DND-41 (cell line): ENCODE results near the gene MCTP2.

ENCODE experiments used
- EZH2 ChIP-seq: IDR thresholded peaks from 3 replicates; pipeline ENCODE4 v1.6.1; 2012; ENCODE audit warnings: borderline replicate concordance, low read depth, mild to moderate bottlenecking, moderate library complexity, low read length, inconsistent platforms; ENCODE audit not compliant: severe bottlenecking
- TF ChIP-seq, protein P1 (sequence below): IDR thresholded peaks from 2 replicates; pipeline ENCODE4 v1.5.1; 2012; ENCODE audit warnings: borderline replicate concordance, low read length, moderate library complexity, mild to moderate bottlenecking; ENCODE audit not compliant: poor library complexity, severe bottlenecking; ENCODE audit errors: extremely low read depth

DNA sequence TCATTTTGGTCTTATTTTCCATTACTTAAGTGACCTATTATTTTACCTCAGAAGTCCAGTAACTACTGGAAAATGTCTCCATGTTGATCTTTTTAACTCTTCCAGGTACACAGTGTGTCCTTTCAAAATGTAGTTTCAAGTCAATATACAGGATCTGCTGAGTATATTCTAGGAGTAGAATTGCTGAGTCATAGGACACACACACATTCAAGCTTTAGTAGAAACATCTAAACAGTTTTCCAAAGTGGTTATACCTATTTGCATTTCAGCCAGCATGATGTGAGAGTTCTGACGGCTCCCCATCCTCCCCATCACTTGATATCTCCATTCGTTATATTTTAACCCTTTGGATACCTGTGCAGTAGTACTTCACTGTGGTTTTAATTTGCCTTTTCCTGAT lies 271.9 kb downstream of the MCTP2 start:
- TF ChIP-seq, protein P1, sequence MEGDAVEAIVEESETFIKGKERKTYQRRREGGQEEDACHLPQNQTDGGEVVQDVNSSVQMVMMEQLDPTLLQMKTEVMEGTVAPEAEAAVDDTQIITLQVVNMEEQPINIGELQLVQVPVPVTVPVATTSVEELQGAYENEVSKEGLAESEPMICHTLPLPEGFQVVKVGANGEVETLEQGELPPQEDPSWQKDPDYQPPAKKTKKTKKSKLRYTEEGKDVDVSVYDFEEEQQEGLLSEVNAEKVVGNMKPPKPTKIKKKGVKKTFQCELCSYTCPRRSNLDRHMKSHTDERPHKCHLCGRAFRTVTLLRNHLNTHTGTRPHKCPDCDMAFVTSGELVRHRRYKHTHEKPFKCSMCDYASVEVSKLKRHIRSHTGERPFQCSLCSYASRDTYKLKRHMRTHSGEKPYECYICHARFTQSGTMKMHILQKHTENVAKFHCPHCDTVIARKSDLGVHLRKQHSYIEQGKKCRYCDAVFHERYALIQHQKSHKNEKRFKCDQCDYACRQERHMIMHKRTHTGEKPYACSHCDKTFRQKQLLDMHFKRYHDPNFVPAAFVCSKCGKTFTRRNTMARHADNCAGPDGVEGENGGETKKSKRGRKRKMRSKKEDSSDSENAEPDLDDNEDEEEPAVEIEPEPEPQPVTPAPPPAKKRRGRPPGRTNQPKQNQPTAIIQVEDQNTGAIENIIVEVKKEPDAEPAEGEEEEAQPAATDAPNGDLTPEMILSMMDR: no peak
- no peak for TF ChIP-seq EZH2
